Upper lobe of left lung (tissue), 6 donors: ENCODE results near the gene SPTA1. TPM values are rescaled to one million over a fixed set of nuclear protein-coding genes. Genes with fewer than 3 reads are reported as not detected.
A peak's percentile ranks its signal among the peaks of the same experiment; 100 is the strongest.

Experiments
- ATAC-seq, 2 donors: fragments of 200-7000 bp; cut with Tn5 transposase; one replicate each; pipeline ENCODE4 v1.9.1; 2022; ENCODE audit warnings: mild to moderate bottlenecking in 2 of 2, moderate library complexity in 2 of 2; ENCODE audit not compliant: low FRiP score in 2 of 2
- DNase-seq, 2 donors: peaks; one replicate each; pipeline ENCODE4 v3.0.0-alpha.2; 2019 to 2020
- H3K27ac ChIP-seq, 4 donors: fragments of 200-600 bp; sonication (generic); one replicate each; pipeline ENCODE4 v1.5.1; 2016 to 2019
- H3K27me3 ChIP-seq, 4 donors: fragments of 200-600 bp; sonication (generic); one replicate each; pipeline ENCODE4 v1.5.1; 2017 to 2019
- H3K36me3 ChIP-seq, 4 donors: fragments of 200-600 bp; sonication (generic); one replicate each; pipeline ENCODE4 v1.5.1; 2016 to 2019
- H3K4me1 ChIP-seq, 4 donors: fragments of 200-600 bp; sonication (generic); one replicate each; pipeline ENCODE4 v1.5.1; 2018 to 2019
- H3K4me3 ChIP-seq, 4 donors: fragments of 200-600 bp; sonication (generic); one replicate each; pipeline ENCODE4 v1.5.1; 2017 to 2019; ENCODE audit warnings: mild to moderate bottlenecking in 2 of 4, moderate library complexity in 1 of 4
- H3K9me3 ChIP-seq, 4 donors: fragments of 200-600 bp; sonication (generic); one replicate each; pipeline ENCODE4 v1.5.1; 2018 to 2019
- EP300 ChIP-seq, 4 donors: sonication (generic); formaldehyde crosslinking; IDR thresholded peaks; one replicate each; pipeline ENCODE4 v1.5.1; 2017; ENCODE audit warnings: antibody characterized with exemption in 4 of 4, control low read depth in 2 of 4
- POLR2A ChIP-seq, 4 donors: fragments of 450-650 bp; IDR thresholded peaks; one replicate each; pipeline ENCODE4 v1.5.1; 2016 to 2017; ENCODE audit warnings: antibody characterized with exemption in 4 of 4, mild to moderate bottlenecking in 2 of 4
- POLR2AphosphoS5 ChIP-seq, 2 donors: sonication (generic); formaldehyde crosslinking; IDR thresholded peaks; one replicate each; pipeline ENCODE4 v1.5.1; 2017; ENCODE audit warnings: antibody characterized with exemption in 2 of 2
- WGBS, 2 donors: methylation state at CpG; one replicate each; pipeline ENCODE4 v1.1.5; 2017 to 2018; 5-methylcytosine and 5-hydroxymethylcytosine counted together
- total RNA-seq, 6 donors: library from RNA; depleted of rRNA in 4 of 6; stranded (reverse); fragments of >200 nt in 4 of 6; gene quantifications; one replicate each; pipeline versions ENCODE4 v1.1.0 to v1.2.1, GENCODE V29; 2016 to 2021
- TF ChIP-seq, protein P1 (sequence below), 6 experiments: fragments of 450-650 bp in 4 of 6; fragments of 200-600 bp in 2 of 6; sonication (generic) in 2 of 6; IDR thresholded peaks; one replicate each; pipeline ENCODE4 v1.5.1; 2016 to 2019; ENCODE audit warnings: antibody characterized with exemption in 6 of 6
- donor health status: DM: no; HTN: no; CAD: no; lungs with moderate emphysema.
- donor health status: DM: no; HTN: yes; CAD: no; lungs with severe emphysema.

The SPTA1 gene
- total RNA-seq, 6 donors from 2014 or later: 0.20 to 0.57 (median 0.30) TPM; not detected in 1

DNA sequence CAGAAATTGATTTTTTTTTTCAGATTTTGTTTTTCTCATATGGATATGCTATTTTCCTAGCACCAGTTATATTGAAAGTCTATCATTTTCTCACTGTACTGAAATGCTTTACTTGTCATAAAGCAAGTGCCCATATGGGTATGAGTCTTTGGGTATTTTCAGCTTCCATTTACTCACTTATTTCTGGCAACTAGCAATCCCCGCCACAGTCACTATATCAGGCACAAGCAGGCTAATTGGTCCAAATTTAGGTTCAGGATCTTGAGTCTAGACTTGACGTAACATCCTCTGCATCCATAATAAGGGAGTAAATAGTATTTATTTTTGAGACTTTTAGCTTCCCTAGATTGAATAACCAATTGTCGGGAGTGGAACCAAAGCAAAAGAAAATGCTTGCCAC is 109.0 kb downstream of the SPTA1 start:
- Histone ChIP-seq H3K27me3 (no peaks in the 10 kb centered on the region), H3K9me3 (no peaks in the 10 kb centered on the region), H3K36me3 (no peaks in the 10 kb centered on the region), H3K4me3 (no peak overlapping the region), H3K4me1 (no peaks in the 10 kb centered on the region), H3K27ac (no peak overlapping the region)
- ATAC-seq (no peak), DNase-seq (no peak)
- WGBS, 2 donors: 92 to 96% methylated on average over 3 of the region's 3 CpGs
- TF ChIP-seq POLR2AphosphoS5 (IDR thresholded peaks at IDR 0.05) (no peak), EP300 (IDR thresholded peaks at IDR 0.05) (no peak)

DNA sequence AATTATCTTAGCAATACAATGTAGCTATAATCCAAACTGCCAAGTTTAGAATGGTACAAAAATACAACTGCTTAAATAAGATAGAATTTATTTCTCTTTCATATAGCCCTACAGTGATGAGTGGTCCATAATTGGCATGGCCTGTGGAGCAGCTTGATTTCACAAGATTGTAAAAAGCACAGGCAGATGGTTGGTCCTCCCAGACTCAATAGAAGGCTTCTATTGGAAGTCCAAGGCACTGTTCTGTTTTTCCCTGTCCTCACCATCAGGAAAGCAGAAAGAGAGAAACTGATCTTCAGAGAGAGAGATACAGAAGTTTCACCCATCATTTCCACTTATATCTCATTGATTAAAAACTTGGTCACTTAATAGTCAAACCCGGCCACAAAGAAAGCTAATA is 114.3 kb downstream of the SPTA1 start:
- Histone ChIP-seq H3K36me3 (no peaks in the 10 kb centered on the region), H3K9me3 (no peaks in the 10 kb centered on the region), H3K27me3 (no peaks in the 10 kb centered on the region), H3K4me1 (no peaks in the 10 kb centered on the region), H3K27ac (no peak overlapping the region), H3K4me3 (no peak overlapping the region)
- DNase-seq: no peak
- 86 to 88% methylated on average over 1 of the region's 1 CpG for WGBS, 2 donors
- no peak for TF ChIP-seq POLR2AphosphoS5 (IDR thresholded peaks at IDR 0.05)
- TF ChIP-seq POLR2A (IDR thresholded peaks at IDR 0.05): no peak
- no peak for TF ChIP-seq EP300 (IDR thresholded peaks at IDR 0.05)
- TF ChIP-seq, protein P1, sequence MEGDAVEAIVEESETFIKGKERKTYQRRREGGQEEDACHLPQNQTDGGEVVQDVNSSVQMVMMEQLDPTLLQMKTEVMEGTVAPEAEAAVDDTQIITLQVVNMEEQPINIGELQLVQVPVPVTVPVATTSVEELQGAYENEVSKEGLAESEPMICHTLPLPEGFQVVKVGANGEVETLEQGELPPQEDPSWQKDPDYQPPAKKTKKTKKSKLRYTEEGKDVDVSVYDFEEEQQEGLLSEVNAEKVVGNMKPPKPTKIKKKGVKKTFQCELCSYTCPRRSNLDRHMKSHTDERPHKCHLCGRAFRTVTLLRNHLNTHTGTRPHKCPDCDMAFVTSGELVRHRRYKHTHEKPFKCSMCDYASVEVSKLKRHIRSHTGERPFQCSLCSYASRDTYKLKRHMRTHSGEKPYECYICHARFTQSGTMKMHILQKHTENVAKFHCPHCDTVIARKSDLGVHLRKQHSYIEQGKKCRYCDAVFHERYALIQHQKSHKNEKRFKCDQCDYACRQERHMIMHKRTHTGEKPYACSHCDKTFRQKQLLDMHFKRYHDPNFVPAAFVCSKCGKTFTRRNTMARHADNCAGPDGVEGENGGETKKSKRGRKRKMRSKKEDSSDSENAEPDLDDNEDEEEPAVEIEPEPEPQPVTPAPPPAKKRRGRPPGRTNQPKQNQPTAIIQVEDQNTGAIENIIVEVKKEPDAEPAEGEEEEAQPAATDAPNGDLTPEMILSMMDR (IDR thresholded peaks at IDR 0.05): no peak
- ATAC-seq: no peak

DNA sequence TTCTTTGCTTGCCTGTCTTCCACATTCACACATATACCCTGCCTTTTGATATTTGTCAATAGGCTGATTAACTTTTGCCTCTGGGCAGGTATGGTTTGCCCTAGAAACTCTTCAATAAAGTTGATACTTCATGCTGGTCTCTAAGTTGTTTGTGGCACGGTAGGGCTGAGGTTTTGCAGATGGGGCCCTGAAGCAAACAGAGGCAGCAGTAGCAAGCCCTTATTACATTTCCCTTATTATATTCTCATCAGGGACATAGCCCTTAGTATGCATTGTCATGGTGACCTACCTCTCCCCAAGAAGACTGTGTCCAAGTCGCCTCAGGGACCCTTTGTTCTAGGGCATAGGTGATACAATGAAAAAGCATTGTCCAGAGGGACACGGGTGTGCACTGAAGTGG is 116.0 kb downstream of the SPTA1 start, which contains the start of gene OR6P1:
Gene OR6P1 (minus strand): TSS at position 101 of the 400 bp plus-strand sequence. CDS start 6,976 bp downstream, outside the sequence.
- no peak for ATAC-seq
- Histone ChIP-seq H3K36me3 (no peaks in the 10 kb centered on the region), H3K9me3 (no peaks in the 10 kb centered on the region), H3K27me3 (no peaks in the 10 kb centered on the region), H3K27ac (no peak within 1 kb of the TSS), H3K4me1 (no peaks in the 10 kb centered on the region), H3K4me3 (no peak within 1 kb of the TSS)
- TF ChIP-seq, protein P1 (IDR thresholded peaks at IDR 0.05): no peak
- TF ChIP-seq POLR2A (IDR thresholded peaks at IDR 0.05) (no peak), EP300 (IDR thresholded peaks at IDR 0.05) (no peak), POLR2AphosphoS5 (IDR thresholded peaks at IDR 0.05) (no peak)
- WGBS, 2 donors: 60 to 83% methylated on average over 3 of the region's 3 CpGs
- no peak for DNase-seq

DNA sequence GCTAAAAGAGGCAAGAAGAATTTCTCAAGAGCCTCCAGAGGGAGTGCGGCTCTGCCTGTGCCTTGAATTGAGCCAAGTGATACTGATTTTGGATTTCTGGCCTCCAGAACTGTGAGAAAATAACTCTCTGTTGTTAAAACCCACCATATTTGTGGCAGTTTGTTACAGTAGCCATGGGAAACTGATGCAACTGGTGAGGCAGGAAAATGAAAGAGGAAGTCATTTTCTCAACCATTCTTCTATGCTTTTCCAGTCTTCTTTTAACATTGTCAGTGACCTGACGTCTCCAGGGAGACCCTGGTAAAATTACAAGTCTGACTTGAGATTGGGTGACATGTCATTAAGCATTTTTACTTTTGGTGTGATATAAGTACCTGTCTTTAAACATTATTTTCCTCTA is 121.9 kb downstream of the SPTA1 start:
- 57 to 61% methylated on average over 2 of the region's 2 CpGs for WGBS, 2 donors
- no peaks in the 10 kb centered on the region for H3K27me3 ChIP-seq
- no peaks in the 10 kb centered on the region for H3K9me3 ChIP-seq
- H3K36me3 ChIP-seq: no peaks in the 10 kb centered on the region
- no peaks in the 10 kb centered on the region for H3K4me1 ChIP-seq
- no peak overlapping the region for H3K27ac ChIP-seq
- DNase-seq: no peak
- no peak overlapping the region for H3K4me3 ChIP-seq
- TF ChIP-seq, protein P1 (IDR thresholded peaks at IDR 0.05): no peak
- TF ChIP-seq EP300 (IDR thresholded peaks at IDR 0.05) (no peak), POLR2AphosphoS5 (IDR thresholded peaks at IDR 0.05) (no peak), POLR2A (IDR thresholded peaks at IDR 0.05) (no peak)
- ATAC-seq: peak in 1 of 2 donors; percentile 24

DNA sequence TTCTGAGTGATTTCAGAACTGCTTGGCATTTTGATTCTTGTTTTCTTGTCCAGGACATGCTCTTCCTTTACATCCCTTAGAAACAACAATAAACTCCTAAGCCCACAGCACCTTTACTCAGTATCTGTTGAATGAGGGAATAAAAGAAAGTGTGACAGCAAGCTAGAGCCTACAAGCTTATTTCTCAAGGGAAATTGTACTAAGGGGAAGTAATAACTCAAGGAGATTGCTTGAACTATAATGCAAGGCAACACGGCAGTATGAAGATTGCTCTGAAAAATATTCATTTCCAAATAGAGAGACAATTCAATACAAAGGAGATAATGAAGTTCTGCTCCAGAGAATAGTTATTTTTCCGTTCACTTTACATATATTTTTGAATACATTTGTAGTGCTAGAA is 122.7 kb downstream of the SPTA1 start:
- ATAC-seq: no peak
- Histone ChIP-seq H3K36me3 (no peaks in the 10 kb centered on the region), H3K27me3 (no peaks in the 10 kb centered on the region), H3K4me3 (no peak overlapping the region), H3K27ac (no peak overlapping the region), H3K9me3 (no peaks in the 10 kb centered on the region), H3K4me1 (no peaks in the 10 kb centered on the region)
- no peak for DNase-seq
- TF ChIP-seq, protein P1 (IDR thresholded peaks at IDR 0.05): no peak
- TF ChIP-seq POLR2A (IDR thresholded peaks at IDR 0.05) (no peak), EP300 (IDR thresholded peaks at IDR 0.05) (no peak), POLR2AphosphoS5 (IDR thresholded peaks at IDR 0.05) (no peak)
- 73 to 74% methylated on average over 2 of the region's 2 CpGs for WGBS, 2 donors

Other genes starting within 250 kb of the SPTA1 start
- gene OR10K1, start 224.9 kb downstream of the SPTA1 start, total RNA-seq: not detected
- not detected for gene OR10R2, start 214.5 kb downstream of the SPTA1 start, total RNA-seq
- not detected for gene OR6Y1, start 132.3 kb downstream of the SPTA1 start, total RNA-seq
- gene OR6P1, start 116.1 kb downstream of the SPTA1 start, total RNA-seq: not detected
- not detected for gene OR10X1, start 106.8 kb downstream of the SPTA1 start, total RNA-seq
- not detected for gene OR10Z1, start 81.4 kb downstream of the SPTA1 start, total RNA-seq
- not detected for gene OR6K2, start 13.9 kb upstream of the SPTA1 start, total RNA-seq
- 1 to 10 TPM in 1 of 6 donors, under 1 TPM in 2, not detected in 3; 0.23 to 2.1 (median 0.81) TPM for gene OR6K3, start 34.0 kb upstream of the SPTA1 start, total RNA-seq
- not detected for gene OR6K6, start 68.0 kb upstream of the SPTA1 start, total RNA-seq
- gene OR6N1, start 85.5 kb upstream of the SPTA1 start, total RNA-seq: 1 to 10 TPM in 2 of 6 donors, under 1 TPM in 3, not detected in 1; 0.20 to 1.9 (median 0.57) TPM
- under 1 TPM in 2 of 6 donors, not detected in 4; 0.10 to 0.26 TPM for gene OR6N2, start 94.5 kb upstream of the SPTA1 start, total RNA-seq
- 10 to 100 TPM; 16.2 to 83.3 (median 28.7) TPM for gene MNDA, start 144.6 kb upstream of the SPTA1 start, total RNA-seq
- 10 to 100 TPM in 1 of 6 donors, 1 to 10 TPM in 5; 1.8 to 14.2 (median 5.6) TPM for gene PYHIN1, start 244.8 kb upstream of the SPTA1 start, total RNA-seq